Measurements from ENCODE around the gene MRPS27.

The MRPS27 gene

DNA sequence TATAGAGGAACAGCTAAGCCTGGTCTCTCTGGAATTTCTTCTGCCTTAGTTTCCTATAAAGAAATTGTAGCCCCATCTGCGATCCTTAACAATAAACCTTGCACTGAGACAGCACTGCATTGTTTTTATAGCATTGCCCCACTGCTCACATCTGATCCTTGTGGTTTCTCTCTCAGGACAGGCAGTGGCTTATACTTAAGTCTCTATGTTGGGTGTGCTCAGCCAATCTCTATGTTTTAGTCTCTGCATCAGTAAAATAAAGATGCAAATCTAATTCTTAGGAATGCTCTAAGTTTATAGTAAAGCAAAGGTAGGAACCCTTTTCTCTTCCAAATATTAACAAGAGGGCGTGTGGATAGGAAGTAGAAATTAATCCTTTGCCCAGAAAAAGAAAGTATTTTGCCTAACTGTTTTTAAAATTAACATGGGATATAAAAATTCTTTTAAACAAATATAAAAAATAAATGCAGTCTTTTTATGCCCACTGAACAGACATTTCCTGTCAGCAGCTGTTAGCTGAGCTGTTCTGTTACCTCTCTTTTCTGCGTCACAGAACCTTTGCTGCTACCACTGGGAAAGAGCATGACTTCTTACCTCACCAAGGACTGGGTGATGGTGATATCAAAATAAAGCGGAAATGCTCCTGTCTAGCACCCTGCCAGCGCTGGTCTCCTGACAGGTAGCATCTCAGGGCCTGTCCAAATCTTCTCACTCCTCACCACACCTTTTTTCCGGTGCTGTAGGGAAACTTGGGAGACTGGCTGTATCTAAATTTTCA is 29.5 kb downstream of the MRPS27 start:
- no peak for DNase-seq (ENCODE audit: low spot score)

GRCh38 chr5:72288924-72289323 is 31.1 kb downstream of the MRPS27 start:
- no peak for DNase-seq (ENCODE audit: low spot score)

DNA sequence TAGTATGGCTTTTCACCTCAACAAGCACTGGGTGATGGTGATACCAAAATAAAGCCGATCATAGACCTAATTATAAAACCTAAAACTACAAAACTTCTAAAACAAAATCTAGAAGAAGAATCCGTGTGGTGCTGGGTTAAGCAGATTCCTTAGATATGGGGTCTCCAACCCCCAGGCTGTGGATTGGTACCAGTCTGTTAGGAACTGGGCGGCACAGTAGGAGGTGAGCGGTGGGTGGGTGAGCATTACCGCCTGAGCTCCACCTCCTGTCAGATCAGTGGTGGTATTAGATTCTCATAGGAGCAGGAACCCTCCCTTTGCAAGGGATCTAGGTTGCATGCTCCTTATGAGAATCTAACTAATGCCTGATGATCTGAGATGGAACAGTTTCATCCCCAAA is 33.2 kb downstream of the MRPS27 start:
- no peak for DNase-seq (ENCODE audit: low spot score)

DNA sequence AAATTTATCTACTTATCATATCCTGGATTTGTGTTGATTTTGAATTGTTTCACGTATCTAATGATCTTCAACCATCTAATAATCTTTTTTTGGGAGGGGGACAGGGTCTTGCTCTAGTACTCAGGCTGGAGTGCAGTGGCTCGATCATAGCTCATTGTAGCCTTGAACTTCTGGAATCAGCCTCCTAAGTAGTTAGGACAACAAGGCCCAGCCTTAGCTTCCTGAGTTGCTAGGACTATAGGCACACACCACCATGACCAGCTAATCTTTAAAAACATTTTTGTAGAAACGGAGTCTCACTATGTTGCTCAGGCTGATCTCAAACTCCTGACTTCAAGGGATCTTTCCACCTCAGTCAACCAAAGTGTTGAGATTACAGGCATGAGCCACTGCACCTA is 34.6 kb downstream of the MRPS27 start:
- DNase-seq (ENCODE audit: low spot score), result no peak

- DNase-seq (ENCODE audit: low spot score), result no peak
Measured at GRCh38 chr5:72284559-72285423, 35.2 kb downstream of the MRPS27 start.

DNA sequence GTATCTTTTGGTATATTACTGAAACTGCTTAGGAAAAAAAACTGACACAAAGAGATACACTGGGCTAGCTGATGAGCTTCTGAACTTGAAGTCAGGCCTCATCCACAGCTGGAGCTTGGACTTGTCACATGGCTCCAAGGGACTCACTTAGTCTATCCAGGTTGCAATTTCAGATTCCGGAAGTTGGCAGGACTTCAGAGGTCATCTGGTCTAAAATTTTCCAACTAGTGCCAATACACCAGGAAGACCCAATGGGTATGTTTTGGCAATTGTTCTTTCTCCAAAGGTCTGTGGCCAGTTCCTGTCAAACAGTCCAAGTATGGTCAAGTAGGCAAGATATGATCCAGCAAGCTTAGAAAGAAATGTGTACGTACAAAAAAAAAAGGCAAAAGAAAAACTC is 36.7 kb downstream of the MRPS27 start:
- DNase-seq (ENCODE audit: low spot score), result no peak

- DNase-seq (ENCODE audit: low spot score), result no peak
Measured at GRCh38 chr5:72282878-72283277, 37.2 kb downstream of the MRPS27 start.

DNA sequence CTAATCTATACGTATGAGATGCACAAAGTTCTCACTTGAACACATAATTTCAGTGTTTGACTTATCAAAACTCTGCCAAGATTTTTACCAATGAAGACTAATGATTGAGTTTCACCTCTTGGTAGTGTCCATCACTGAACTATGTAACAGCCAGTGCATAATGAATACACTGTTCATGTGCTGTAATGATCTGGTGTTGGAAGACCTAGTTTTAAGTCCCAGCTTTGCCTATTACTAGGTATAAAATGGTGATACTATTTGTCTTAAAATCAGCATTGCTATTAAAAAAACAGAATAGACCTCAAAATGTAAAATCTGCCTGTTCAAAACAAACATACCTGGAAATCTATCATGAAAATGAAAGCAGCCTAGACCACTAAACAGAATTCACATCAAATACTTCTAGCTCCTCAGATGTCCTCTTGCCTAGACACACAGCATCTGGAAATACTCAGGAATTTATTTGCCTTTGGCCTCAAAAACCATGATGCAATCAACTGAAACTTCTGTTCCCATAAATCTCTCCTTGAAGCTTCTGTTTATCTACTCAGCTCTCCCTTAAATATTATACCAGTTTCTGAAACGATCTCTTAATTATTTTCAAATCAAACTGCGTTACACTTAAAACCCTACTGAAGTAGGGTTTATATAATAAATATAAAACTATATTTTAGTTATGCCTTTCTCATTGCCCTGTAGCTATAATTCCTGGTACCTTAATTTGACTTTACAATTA is 38.1 kb downstream of the MRPS27 start:
- peak; percentile 8 for DNase-seq (ENCODE audit: low spot score)

DNA sequence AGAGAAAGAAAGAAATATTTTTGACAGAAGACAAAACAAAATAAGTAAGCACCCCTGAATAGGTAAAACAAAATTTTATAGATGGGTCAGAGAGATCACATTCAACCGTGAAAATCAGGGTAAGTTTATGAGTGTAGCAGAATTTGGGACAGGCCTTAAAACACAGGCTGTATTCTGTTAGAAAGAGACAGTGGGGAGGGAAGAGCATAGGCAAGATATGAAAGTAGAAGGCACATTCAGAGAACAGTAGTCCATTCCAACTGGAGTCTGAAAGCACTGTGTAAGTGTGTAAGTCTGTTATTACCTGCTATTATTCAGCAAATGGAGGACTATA is 38.6 kb downstream of the MRPS27 start:
- DNase-seq (ENCODE audit: low spot score), result no peak

DNA sequence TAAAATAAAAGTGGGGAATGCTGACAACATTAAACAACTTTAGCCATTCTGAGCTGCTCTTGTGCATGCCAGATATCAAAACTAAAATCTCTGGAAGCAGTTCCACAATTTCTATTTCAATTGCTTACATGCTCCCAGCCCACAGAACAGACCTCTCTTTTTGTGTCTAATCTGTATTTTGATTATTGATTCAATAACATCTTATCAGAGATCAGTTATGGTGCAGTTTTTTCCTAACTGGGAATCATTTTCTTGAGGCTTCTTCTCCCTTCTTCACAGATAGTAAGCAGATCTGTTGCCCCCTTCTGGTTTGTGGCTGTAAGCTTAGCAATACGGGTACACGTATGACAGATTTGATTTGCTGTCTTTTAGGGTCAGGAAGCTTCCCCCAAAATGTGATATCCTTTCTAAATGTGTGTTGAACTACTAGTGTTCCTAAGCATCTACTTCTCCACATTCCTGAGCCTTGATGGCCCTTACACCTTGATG is 39.4 kb downstream of the MRPS27 start:
- DNase-seq (ENCODE audit: low spot score), result no peak

DNA sequence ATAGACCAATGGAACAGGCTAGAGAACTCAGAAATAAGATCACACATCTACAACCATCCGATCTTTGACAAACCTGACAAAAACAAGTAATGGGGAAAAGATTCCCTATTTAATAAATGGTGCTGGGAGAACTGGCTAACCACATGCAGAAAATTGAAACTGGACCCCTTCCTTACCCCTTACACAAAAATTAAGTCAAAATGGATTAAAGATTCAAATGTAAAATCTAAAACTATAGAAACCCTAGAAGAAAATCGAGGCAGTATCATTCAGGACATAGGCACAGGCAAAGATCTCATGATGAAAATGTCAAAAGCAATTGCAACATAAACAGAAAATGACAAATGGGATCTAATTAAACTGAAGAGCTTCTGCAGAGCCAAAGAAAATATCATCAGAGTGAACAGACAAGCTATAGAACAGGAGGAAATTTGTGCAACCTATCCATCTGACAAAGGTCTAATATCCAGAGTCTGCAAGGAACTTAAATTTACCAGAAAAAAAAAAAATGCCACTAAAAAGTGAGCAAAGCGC is 43.8 kb downstream of the MRPS27 start:
- DNase-seq (ENCODE audit: low spot score), result no peak

- DNase-seq (ENCODE audit: low spot score), result no peak
Measured at GRCh38 chr5:72273547-72273946, 46.5 kb downstream of the MRPS27 start.

DNA sequence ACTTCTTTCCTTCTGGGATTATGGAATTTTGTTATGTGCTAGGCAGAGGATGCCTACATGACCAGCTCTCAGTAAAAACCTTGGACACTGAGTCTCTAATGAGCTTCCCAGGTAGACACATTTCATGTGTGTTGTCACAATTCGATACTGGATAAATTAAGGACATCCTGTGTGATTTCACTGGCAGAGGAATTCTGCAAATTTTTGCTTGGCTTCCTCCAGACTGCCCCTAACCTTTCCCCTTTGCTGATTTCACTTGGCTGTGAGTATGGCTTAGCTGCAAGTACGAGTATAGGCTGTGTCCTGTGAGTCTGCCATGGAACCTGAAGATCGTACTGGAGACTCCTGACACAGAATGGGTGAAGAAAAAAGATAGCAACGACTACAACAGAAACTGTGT is 47.6 kb downstream of the MRPS27 start:
- DNase-seq (ENCODE audit: low spot score), result no peak

GRCh38 chr5:72271702-72272101 is 48.3 kb downstream of the MRPS27 start:
- no peak for DNase-seq (ENCODE audit: low spot score)

DNA sequence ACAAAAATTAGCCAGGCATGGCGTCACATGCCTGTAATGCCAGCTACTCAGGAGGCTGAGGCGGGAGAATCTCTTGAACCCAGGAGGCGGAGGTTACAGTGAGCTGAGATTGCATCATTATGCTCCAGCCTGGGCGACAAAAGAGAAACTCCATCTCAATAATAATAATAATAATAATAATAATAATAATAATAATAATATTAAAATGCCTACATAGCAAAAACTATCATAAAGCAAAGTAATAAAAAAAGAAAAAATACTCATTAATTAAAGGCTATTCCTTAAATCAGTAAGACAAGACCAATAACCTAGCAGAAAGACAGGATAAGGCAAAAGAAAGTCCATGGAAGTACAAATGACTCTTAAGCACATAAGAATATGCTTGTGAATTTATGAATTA is 50.0 kb downstream of the MRPS27 start:
- no peak for DNase-seq (ENCODE audit: low spot score)

- no peak for DNase-seq (ENCODE audit: low spot score)
Measured at GRCh38 chr5:72269411-72269780, 50.6 kb downstream of the MRPS27 start.

DNA sequence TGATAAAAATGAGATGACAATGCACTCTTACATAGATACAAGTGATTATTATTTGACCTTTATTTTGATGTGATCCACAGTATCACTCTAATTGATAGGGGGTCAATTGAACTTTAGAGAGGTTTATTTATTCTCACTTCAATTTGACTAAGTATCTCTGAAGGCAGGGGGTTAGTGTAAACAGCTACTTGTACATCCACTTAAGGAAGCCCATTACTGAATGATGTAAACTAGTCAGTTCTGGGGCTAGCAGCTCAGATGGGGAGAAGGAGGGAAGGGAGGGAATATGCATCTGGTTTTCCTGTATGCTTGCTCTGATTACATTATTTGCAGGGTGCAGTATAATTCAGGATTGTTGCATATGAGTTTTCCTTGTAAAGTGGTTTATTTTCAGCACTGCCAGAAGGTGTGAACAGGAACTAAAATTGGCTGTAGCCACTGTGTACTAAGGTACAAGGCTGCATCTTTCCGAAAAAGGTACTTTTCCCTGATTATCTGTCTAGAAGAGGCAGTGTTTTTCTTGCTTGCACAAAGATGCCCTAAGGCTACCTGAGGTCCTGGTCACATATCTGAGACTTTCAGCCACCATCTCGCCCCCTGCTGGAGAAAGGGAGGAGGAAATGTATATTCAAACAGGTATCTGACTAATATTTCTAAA is 51.2 kb downstream of the MRPS27 start:
- peak; percentile 31 for DNase-seq (ENCODE audit: low spot score)

DNA sequence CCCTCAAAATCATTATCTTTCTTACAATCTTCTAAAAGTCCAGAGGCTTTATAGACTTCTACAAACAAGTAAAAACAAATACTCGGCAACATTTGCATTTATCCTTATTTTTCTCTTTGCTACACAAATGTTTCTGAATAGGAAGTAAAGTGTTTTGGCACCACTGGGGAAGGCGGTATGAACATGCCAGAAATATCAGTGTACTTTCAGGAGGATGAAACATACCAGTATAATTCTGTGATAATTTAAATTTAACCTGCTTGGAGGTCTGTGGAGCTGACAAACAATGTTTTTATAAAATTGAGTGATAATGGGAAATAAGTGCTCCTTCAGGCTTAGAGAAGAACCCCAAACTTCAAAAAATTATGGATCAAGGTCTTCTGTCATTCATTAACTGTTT is 51.8 kb downstream of the MRPS27 start:
- no peak for DNase-seq (ENCODE audit: low spot score)

- no peak for DNase-seq (ENCODE audit: low spot score)
Measured at GRCh38 chr5:72267685-72268084, 52.4 kb downstream of the MRPS27 start.

DNA sequence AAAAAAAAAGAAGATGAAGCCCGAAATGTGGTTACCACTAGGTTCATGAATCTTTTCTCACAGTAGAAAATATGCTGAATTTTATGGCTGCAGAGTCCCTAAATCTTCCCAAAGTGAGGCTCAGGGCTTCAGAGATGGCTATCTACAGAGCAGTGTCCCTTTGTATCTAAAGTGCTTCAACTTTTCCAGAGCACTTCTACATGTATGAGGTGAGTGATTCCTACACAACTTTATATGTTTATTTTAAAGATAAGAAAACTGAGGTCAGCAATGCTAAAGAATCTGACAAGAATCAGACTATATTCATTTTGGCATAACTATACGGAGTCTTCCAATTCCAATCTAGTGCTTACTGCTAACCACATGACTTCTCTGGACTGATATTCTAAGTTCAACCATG is 53.2 kb downstream of the MRPS27 start:
- DNase-seq (ENCODE audit: low spot score), result no peak

- DNase-seq (ENCODE audit: low spot score), result no peak
Measured at GRCh38 chr5:72265032-72265877, 54.8 kb downstream of the MRPS27 start.

Measured in HuH-7 (cell line).